HepG2 (cell line): Measurements from ENCODE around the gene CGREF1. TPM values are rescaled to one million over a fixed set of nuclear protein-coding genes. Genes with fewer than 3 reads are reported as not detected.

Experiments used
- BHLHE40 ChIP-seq: IDR thresholded peaks from 2 replicates; pipeline ENCODE4 v1.6.1; 2011; ENCODE audit warnings: low read length, improper control_type of control experiment
- CBX2 ChIP-seq, 2 experiments: fragments of 200-600 bp in 1 of 2; sonication (generic); formaldehyde crosslinking in 1 of 2; IDR thresholded peaks; 2 replicates each; pipeline versions ENCODE4 v1.7.0 to v1.8.1; 2018 to 2022; ENCODE audit warnings: low read depth in 2 of 2, low read length in 1 of 2, mild to moderate bottlenecking in 1 of 2, missing genetic modification reagents in 1 of 2
- E2F2 ChIP-seq: sonication (generic); formaldehyde crosslinking; IDR thresholded peaks from 2 replicates; pipeline ENCODE4 v1.4.0; 2020; ENCODE audit warnings: missing genetic modification reagents, borderline replicate concordance
- NFYB ChIP-seq: sonication (generic); formaldehyde crosslinking; IDR thresholded peaks from 2 replicates; pipeline ENCODE4 v1.4.0; 2020; ENCODE audit warnings: missing genetic modification reagents
- RBM39 ChIP-seq: fragments of 200-400 bp; formaldehyde crosslinking; IDR thresholded peaks from one replicate; pipeline ENCODE4 v1.6.1; 2018; ENCODE audit warnings: antibody characterized with exemption, mild to moderate bottlenecking, low read depth, low read length; ENCODE audit not compliant: poor library complexity, severe bottlenecking
- SALL1 ChIP-seq: sonication (generic); formaldehyde crosslinking; IDR thresholded peaks from 2 replicates; pipeline ENCODE4 v1.8.0; 2022; ENCODE audit warnings: mild to moderate bottlenecking, missing genetic modification reagents
- WIZ ChIP-seq: sonication (generic); formaldehyde crosslinking; IDR thresholded peaks from 2 replicates; pipeline ENCODE4 v1.5.1; 2020; ENCODE audit warnings: mild to moderate bottlenecking, missing genetic modification reagents
- ZNF17 ChIP-seq: sonication (generic); formaldehyde crosslinking; IDR thresholded peaks from 2 replicates; pipeline ENCODE4 v1.5.0; 2020; ENCODE audit warnings: mild to moderate bottlenecking, missing genetic modification reagents
- ZNF276 ChIP-seq: sonication (generic); formaldehyde crosslinking; IDR thresholded peaks from 2 replicates; pipeline ENCODE4 v1.4.0; 2020; ENCODE audit warnings: mild to moderate bottlenecking, low read depth, missing genetic modification reagents
- polyA plus RNA-seq, 8 experiments: library from polyadenylated mRNA; depleted of rRNA in 3 of 8; stranded (reverse) in 7 of 8; unstranded in 1 of 8; fragments of >200 nt; fragmentation: Illumina TruSeq in 4 of 8; extraction: Trizol in 4 of 8; gene quantifications; 2 replicates each; pipeline versions ENCODE4 v1.2.1 to v1.2.3, GENCODE V29; 2011 to 2016; ENCODE audit warnings: low read depth in 4 of 8, missing spikeins in 1 of 8, mixed read lengths in 1 of 8; ENCODE audit not compliant: insufficient read depth in 1 of 8
- total RNA-seq, 5 experiments: library from RNA; depleted of rRNA; stranded (reverse); fragments of >200 nt; fragmentation: Illumina TruSeq; extraction: Trizol; gene quantifications; 2 replicates each; pipeline ENCODE4 v1.2.3, GENCODE V29; 2016; ENCODE audit warnings: low read depth in 1 of 5
- TF ChIP-seq, protein P1 (sequence below): sonication (generic); formaldehyde crosslinking; IDR thresholded peaks from 2 replicates; pipeline ENCODE4 v1.4.0; 2020; ENCODE audit warnings: missing genetic modification reagents, mild to moderate bottlenecking, borderline replicate concordance
- TF ChIP-seq, protein P2 (sequence below): fragments of 450-650 bp; IDR thresholded peaks from 2 replicates; pipeline ENCODE4 v1.6.1; 2017
- TF ChIP-seq, protein P3 (sequence below): sonication (generic); formaldehyde crosslinking; IDR thresholded peaks from 2 replicates; pipeline ENCODE4 v1.4.0; 2020; ENCODE audit warnings: low read depth, missing genetic modification reagents

CGREF1 gene
- total and polyA plus RNA-seq, 2 of the 13 experiments (the other 11 are each of a cell fraction or from before 2014, with no cell fraction given), result 13.9 to 23.4 TPM

DNA sequence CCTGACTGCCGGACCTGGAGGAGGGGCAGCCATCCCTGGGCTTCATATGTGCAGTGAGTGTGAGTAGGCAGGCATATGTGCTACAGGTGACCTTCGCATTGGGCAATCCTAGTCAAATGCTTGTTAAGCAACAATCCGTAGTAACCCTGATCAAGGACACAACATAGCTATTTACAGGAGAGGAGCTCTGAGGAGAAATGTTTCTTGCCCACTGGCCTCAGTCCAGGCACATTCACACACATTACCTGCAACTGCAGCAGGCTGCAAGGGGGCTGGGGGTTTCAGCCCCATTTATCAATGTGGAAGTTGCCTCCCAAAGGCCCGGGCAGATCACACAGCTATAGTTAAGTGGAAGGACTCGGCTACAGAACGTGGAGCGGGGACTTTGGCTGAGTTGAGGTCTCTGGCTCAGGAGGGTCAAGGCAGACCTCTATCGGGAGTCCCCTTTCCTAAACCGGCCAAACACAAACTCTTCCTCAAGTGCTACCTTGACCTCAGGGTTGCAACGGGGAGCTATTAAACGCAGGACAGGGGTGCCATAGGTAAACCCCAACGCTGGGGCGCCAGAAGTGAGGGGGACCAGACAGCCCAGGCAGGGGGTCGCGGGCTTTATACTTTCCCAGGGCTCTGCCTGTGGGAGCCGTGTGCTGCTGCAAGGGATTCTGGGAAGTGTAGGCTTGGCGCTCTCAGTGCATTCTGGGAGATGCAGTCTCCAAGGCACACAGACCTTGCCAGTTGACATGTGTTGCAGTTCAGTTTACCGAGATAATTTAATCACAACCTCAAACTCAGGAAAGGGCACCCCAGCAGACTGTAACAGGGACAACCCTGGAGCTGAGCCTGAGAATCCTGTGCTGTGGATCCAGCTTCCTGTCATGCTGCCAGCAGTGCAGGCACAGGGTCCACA lies 22.9 kb downstream of the CGREF1 start (continued):
- TF ChIP-seq, protein P1, sequence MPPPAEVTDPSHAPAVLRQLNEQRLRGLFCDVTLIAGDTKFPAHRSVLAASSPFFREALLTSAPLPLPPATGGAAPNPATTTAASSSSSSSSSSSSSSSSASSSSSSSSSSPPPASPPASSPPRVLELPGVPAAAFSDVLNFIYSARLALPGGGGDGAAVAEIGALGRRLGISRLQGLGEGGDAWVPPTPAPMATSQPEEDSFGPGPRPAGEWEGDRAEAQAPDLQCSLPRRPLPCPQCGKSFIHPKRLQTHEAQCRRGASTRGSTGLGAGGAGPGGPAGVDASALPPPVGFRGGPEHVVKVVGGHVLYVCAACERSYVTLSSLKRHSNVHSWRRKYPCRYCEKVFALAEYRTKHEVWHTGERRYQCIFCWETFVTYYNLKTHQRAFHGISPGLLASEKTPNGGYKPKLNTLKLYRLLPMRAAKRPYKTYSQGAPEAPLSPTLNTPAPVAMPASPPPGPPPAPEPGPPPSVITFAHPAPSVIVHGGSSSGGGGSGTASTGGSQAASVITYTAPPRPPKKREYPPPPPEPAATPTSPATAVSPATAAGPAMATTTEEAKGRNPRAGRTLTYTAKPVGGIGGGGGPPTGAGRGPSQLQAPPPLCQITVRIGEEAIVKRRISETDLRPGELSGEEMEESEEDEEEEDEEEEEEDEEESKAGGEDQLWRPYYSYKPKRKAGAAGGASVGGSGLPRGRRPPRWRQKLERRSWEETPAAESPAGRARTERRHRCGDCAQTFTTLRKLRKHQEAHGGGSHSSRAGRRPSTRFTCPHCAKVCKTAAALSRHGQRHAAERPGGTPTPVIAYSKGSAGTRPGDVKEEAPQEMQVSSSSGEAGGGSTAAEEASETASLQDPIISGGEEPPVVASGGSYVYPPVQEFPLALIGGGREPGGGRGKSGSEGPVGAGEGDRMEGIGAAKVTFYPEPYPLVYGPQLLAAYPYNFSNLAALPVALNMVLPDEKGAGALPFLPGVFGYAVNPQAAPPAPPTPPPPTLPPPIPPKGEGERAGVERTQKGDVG, result peak; percentile 95
- no peak for TF ChIP-seq NFYB
- TF ChIP-seq, protein P2, sequence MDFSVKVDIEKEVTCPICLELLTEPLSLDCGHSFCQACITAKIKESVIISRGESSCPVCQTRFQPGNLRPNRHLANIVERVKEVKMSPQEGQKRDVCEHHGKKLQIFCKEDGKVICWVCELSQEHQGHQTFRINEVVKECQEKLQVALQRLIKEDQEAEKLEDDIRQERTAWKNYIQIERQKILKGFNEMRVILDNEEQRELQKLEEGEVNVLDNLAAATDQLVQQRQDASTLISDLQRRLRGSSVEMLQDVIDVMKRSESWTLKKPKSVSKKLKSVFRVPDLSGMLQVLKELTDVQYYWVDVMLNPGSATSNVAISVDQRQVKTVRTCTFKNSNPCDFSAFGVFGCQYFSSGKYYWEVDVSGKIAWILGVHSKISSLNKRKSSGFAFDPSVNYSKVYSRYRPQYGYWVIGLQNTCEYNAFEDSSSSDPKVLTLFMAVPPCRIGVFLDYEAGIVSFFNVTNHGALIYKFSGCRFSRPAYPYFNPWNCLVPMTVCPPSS, result no peak
- TF ChIP-seq RBM39, result no peak
- TF ChIP-seq CBX2 (IDR thresholded peaks at IDR 0.05; ENCODE audit: low read depth, low read length), result no peak
- no peak for TF ChIP-seq CBX2 (CRISPR knock-in tag; IDR thresholded peaks at IDR 0.05; ENCODE audit: low read depth)
- TF ChIP-seq, protein P3, sequence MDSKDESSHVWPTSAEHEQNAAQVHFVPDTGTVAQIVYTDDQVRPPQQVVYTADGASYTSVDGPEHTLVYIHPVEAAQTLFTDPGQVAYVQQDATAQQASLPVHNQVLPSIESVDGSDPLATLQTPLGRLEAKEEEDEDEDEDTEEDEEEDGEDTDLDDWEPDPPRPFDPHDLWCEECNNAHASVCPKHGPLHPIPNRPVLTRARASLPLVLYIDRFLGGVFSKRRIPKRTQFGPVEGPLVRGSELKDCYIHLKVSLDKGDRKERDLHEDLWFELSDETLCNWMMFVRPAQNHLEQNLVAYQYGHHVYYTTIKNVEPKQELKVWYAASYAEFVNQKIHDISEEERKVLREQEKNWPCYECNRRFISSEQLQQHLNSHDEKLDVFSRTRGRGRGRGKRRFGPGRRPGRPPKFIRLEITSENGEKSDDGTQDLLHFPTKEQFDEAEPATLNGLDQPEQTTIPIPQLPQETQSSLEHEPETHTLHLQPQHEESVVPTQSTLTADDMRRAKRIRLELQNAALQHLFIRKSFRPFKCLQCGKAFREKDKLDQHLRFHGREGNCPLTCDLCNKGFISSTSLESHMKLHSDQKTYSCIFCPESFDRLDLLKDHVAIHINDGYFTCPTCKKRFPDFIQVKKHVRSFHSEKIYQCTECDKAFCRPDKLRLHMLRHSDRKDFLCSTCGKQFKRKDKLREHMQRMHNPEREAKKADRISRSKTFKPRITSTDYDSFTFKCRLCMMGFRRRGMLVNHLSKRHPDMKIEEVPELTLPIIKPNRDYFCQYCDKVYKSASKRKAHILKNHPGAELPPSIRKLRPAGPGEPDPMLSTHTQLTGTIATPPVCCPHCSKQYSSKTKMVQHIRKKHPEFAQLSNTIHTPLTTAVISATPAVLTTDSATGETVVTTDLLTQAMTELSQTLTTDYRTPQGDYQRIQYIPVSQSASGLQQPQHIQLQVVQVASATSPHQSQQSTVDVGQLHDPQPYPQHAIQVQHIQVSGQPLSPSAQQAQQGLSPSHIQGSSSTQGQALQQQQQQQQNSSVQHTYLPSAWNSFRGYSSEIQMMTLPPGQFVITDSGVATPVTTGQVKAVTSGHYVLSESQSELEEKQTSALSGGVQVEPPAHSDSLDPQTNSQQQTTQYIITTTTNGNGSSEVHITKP (CRISPR knock-in tag), result peak; percentile 71; the same call in 1 of the 2 replicates
- TF ChIP-seq BHLHE40, result no peak; the same call in 1 of the 2 replicates
- peak; percentile 99 for TF ChIP-seq SALL1
- TF ChIP-seq WIZ (CRISPR knock-in tag), result 0 out of 2 replicates have a peak, but pooled peaks have one; percentile 9
- TF ChIP-seq ZNF276 (CRISPR knock-in tag), result no peak
- TF ChIP-seq E2F2 (CRISPR knock-in tag), result peak; percentile 56; the same call in 1 of the 2 replicates
- TF ChIP-seq ZNF17 (CRISPR knock-in tag), result no peak
